22Rv1 (cell line): ENCODE measurements around the gene EIF2S3.

ENCODE experiments used
- ZFX ChIP-seq: fragments of 450-650 bp; IDR thresholded peaks from 2 replicates; pipeline ENCODE4 v1.6.1; 2017; ENCODE audit warnings: antibody characterized with exemption, borderline replicate concordance
- TF ChIP-seq, protein P1 (sequence below): fragments of 450-650 bp; IDR thresholded peaks from 2 replicates; pipeline ENCODE4 v1.5.1; 2017; ENCODE audit warnings: mild to moderate bottlenecking

DNA sequence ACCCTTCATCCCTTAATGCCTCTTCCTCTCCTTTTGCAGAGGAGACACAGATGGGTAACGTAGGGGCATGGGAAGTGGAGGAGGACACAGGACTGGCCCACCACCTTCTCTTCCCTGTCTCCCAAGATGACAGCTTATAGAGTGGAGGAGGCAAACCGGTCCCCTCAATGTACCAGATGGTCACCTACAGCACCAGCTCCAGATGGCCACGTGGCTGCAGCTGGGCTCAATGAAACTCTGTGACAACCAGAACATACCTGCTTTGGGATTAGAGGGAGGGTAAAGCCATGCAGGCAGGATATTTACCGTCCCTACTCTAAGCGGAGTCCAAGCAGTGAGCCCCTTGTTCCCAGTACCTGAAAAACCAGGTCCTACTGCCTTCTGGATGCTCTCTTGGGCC is 20.3 kb upstream of the EIF2S3 start:
- TF ChIP-seq, protein P1, sequence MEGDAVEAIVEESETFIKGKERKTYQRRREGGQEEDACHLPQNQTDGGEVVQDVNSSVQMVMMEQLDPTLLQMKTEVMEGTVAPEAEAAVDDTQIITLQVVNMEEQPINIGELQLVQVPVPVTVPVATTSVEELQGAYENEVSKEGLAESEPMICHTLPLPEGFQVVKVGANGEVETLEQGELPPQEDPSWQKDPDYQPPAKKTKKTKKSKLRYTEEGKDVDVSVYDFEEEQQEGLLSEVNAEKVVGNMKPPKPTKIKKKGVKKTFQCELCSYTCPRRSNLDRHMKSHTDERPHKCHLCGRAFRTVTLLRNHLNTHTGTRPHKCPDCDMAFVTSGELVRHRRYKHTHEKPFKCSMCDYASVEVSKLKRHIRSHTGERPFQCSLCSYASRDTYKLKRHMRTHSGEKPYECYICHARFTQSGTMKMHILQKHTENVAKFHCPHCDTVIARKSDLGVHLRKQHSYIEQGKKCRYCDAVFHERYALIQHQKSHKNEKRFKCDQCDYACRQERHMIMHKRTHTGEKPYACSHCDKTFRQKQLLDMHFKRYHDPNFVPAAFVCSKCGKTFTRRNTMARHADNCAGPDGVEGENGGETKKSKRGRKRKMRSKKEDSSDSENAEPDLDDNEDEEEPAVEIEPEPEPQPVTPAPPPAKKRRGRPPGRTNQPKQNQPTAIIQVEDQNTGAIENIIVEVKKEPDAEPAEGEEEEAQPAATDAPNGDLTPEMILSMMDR = no peak
- TF ChIP-seq ZFX = no peak
